ENCODE data around the gene AGBL5.

AGBL5 gene

DNA sequence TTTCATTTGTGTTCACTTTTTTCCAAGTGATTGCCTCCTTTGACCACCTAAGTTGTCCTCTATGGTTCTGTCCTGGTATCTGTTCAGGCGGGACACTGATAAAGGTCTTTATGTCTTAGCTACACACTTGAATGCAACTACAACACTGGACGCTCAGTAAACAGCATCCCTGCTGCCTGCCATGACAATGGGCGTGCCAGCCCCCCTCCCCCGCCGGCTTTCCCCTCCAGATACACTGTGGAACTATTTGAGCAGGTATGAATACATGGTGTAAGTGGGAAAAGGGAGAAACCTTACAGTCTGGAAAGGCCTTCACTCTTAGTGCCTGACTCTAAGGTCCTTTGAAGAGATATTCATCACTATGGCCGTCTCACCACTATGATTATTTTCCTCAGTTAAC, 5.7 kb downstream of the AGBL5 start:
- Histone ChIP-seq H3K4me3 (ENCODE audit: low read depth in 1 of 2, low read length in 2 of 2) (no peak overlapping the region), H4K20me1 (ENCODE audit: insufficient read depth, low read length) (0 out of 2 replicates have a peak, but pooled peaks cover 3% of the 10 kb centered on the region), H3K9me3 (ENCODE audit: insufficient read depth, low read length, severe bottlenecking) (no peaks in the 10 kb centered on the region), H3K4me1 (ENCODE audit: insufficient read depth, low read length) (peaks cover 11% of the 10 kb centered on the region), H3K27ac (ENCODE audit: low read length) (no peak overlapping the region), H3K79me2 (ENCODE audit: insufficient read depth, low read length) (peaks cover 8% of the 10 kb centered on the region), H3K9ac (ENCODE audit: low read depth, low read length) (no peak overlapping the region), H3K36me3 (ENCODE audit: insufficient read depth, low read length) (peaks cover 78% of the 10 kb centered on the region), H3K27me3 (ENCODE audit: insufficient read depth, low read length, poor library complexity) (no peaks in the 10 kb centered on the region), H2AFZ (ENCODE audit: low read depth, low read length) (no peak overlapping the region), H3K4me2 (ENCODE audit: insufficient read depth, low read length) (no peak overlapping the region)
- no peak for DNase-seq
- TF ChIP-seq CTCF (IDR thresholded peaks at IDR 0.05; ENCODE audit: borderline replicate concordance, extremely low read depth, low read length, poor library complexity, severe bottlenecking) (no peak), EZH2 (IDR thresholded peaks at IDR 0.05; ENCODE audit: borderline replicate concordance, low read depth, low read length, severe bottlenecking) (no peak)
- ATAC-seq (ENCODE audit: insufficient read depth, low read depth), result no peak

DNA sequence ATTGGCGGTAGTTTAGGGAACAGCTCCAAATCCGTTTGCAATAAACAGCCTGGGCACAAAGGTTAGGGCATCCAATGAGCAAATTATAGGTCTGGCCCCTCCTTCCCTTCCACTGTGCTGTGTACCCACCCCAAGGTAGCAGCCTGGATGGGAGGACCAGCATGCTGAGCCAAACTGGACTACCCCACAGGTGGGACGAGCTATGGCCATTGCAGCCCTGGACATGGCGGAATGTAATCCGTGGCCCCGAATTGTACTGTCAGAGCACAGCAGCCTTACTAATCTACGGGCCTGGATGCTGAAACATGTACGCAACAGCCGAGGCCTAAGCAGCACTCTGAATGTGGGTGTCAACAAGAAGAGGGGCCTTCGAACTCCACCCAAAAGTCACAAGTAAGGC, 6.7 kb downstream of the AGBL5 start:
- Histone ChIP-seq H2AFZ (ENCODE audit: low read depth, low read length) (no peak overlapping the region), H3K27ac (ENCODE audit: low read length) (no peak overlapping the region), H3K36me3 (ENCODE audit: insufficient read depth, low read length) (peaks cover 77% of the 10 kb centered on the region), H3K4me2 (ENCODE audit: insufficient read depth, low read length) (no peak overlapping the region), H3K9ac (ENCODE audit: low read depth, low read length) (no peak overlapping the region), H3K4me3 (ENCODE audit: low read depth in 1 of 2, low read length in 2 of 2) (no peak overlapping the region), H4K20me1 (ENCODE audit: insufficient read depth, low read length) (0 out of 2 replicates have a peak, but pooled peaks cover 3% of the 10 kb centered on the region), H3K27me3 (ENCODE audit: insufficient read depth, low read length, poor library complexity) (no peaks in the 10 kb centered on the region), H3K9me3 (ENCODE audit: insufficient read depth, low read length, severe bottlenecking) (no peaks in the 10 kb centered on the region), H3K4me1 (ENCODE audit: insufficient read depth, low read length) (peaks cover under 1% of the 10 kb centered on the region; the same call in 1 of the 2 replicates), H3K79me2 (ENCODE audit: insufficient read depth, low read length) (no peaks in the 10 kb centered on the region)
- ATAC-seq (ENCODE audit: insufficient read depth, low read depth), result no peak
- TF ChIP-seq CTCF (IDR thresholded peaks at IDR 0.05; ENCODE audit: borderline replicate concordance, extremely low read depth, low read length, poor library complexity, severe bottlenecking), result no peak
- TF ChIP-seq EZH2 (IDR thresholded peaks at IDR 0.05; ENCODE audit: borderline replicate concordance, low read depth, low read length, severe bottlenecking), result no peak
- DNase-seq, result no peak

GRCh38 chr2:27059141-27059820, 7.8 kb downstream of the AGBL5 start:
- Histone ChIP-seq H3K9ac (ENCODE audit: low read depth, low read length) (no peak overlapping the region), H3K27me3 (ENCODE audit: insufficient read depth, low read length, poor library complexity) (no peaks in the 10 kb centered on the region), H3K4me1 (ENCODE audit: insufficient read depth, low read length) (no peaks in the 10 kb centered on the region), H3K9me3 (ENCODE audit: insufficient read depth, low read length, severe bottlenecking) (no peaks in the 10 kb centered on the region), H3K36me3 (ENCODE audit: insufficient read depth, low read length) (peaks cover 66% of the 10 kb centered on the region), H3K4me3 (ENCODE audit: low read depth in 1 of 2, low read length in 2 of 2) (no peak overlapping the region), H4K20me1 (ENCODE audit: insufficient read depth, low read length) (0 out of 2 replicates have a peak, but pooled peaks cover 3% of the 10 kb centered on the region), H3K4me2 (ENCODE audit: insufficient read depth, low read length) (no peak overlapping the region), H3K79me2 (ENCODE audit: insufficient read depth, low read length) (no peaks in the 10 kb centered on the region), H3K27ac (ENCODE audit: low read length) (no peak overlapping the region), H2AFZ (ENCODE audit: low read depth, low read length) (no peak overlapping the region)
- TF ChIP-seq CTCF (IDR thresholded peaks at IDR 0.05; ENCODE audit: borderline replicate concordance, extremely low read depth, low read length, poor library complexity, severe bottlenecking), result no peak
- TF ChIP-seq EZH2 (IDR thresholded peaks at IDR 0.05; ENCODE audit: borderline replicate concordance, low read depth, low read length, severe bottlenecking), result no peak
- ATAC-seq (ENCODE audit: insufficient read depth, low read depth) (no peak), DNase-seq (no peak)

Data from DND-41 (cell line).